PC-9 (cell line): ENCODE results near the gene MR1. TPM values are rescaled to one million over a fixed set of nuclear protein-coding genes. Genes with fewer than 3 reads are reported as not detected.

Source experiments
- BruUV-seq: library from RNA; stranded (reverse); fragments of 400-500 nt; replicated peaks from 2 replicates; lab custom pipeline; 2021; lab: Mats Ljungman, UMichigan
- CTCF ChIA-PET: fragments of 300-600 bp; sonication (Branson Sonifier 250); formaldehyde crosslinking; loops from one replicate; lab custom pipeline; 2022; ENCODE audit warnings: antibody characterized with exemption; lab: Charles Lee
- POLR2A ChIA-PET: fragments of 300-600 bp; sonication (Branson Sonifier 250); formaldehyde crosslinking; loops from one replicate; lab custom pipeline; 2022; ENCODE audit warnings: antibody characterized with exemption; ENCODE audit not compliant: unreplicated experiment; lab: Charles Lee
- DNase-seq, 2 experiments: peaks; one replicate each; pipeline versions ENCODE4 v3.0.0 to v3.0.0-alpha.2; 2015 to 2022; ENCODE audit warnings: mixed read lengths in 1 of 2
- H2AFZ ChIP-seq: fragments of 200-600 bp; sonication (generic); 2 replicates; pipeline ENCODE4 v1.8.1; 2017; ENCODE audit warnings: antibody characterized with exemption
- H3F3A ChIP-seq: fragments of 200-600 bp; sonication (generic); 2 replicates; pipeline ENCODE4 v1.8.1; 2017; ENCODE audit warnings: antibody characterized with exemption, mild to moderate bottlenecking, low read depth; ENCODE audit not compliant: insufficient read depth
- H3K27ac ChIP-seq: fragments of 200-600 bp; sonication (generic); 2 replicates; pipeline ENCODE4 v1.6.1; 2016; ENCODE audit warnings: mixed run types
- H3K27me3 ChIP-seq: fragments of 200-600 bp; sonication (generic); 2 replicates; pipeline ENCODE4 v1.6.1; 2016; ENCODE audit warnings: low read depth, mixed run types; ENCODE audit not compliant: insufficient read depth
- H3K36me3 ChIP-seq: fragments of 200-600 bp; sonication (generic); 2 replicates; pipeline ENCODE4 v1.6.1; 2016; ENCODE audit warnings: low read depth, mixed run types
- H3K4me1 ChIP-seq: fragments of 200-600 bp; sonication (generic); replicated peaks from 2 replicates; pipeline ENCODE4 v1.6.1; 2016; ENCODE audit warnings: mixed run types; ENCODE audit not compliant: insufficient read depth
- H3K4me2 ChIP-seq: fragments of 200-600 bp; sonication (generic); 2 replicates; pipeline ENCODE4 v1.6.1; 2017; ENCODE audit warnings: mixed run types
- H3K4me3 ChIP-seq: fragments of 200-600 bp; sonication (generic); 2 replicates; pipeline ENCODE4 v1.6.1; 2016; ENCODE audit warnings: mixed run types
- H3K79me2 ChIP-seq: fragments of 200-600 bp; sonication (generic); 2 replicates; pipeline ENCODE4 v1.6.1; 2017; ENCODE audit warnings: low read depth, mixed run types
- H3K9me2 ChIP-seq: fragments of 200-600 bp; sonication (generic); 2 replicates; pipeline ENCODE4 v1.8.1; 2017; ENCODE audit warnings: mild to moderate bottlenecking; ENCODE audit not compliant: insufficient read depth
- H3K9me3 ChIP-seq: fragments of 200-600 bp; sonication (generic); 2 replicates; pipeline ENCODE4 v1.8.1; 2016; ENCODE audit warnings: low read depth; ENCODE audit not compliant: insufficient read depth
- H4K20me1 ChIP-seq: fragments of 200-600 bp; sonication (generic); 2 replicates; pipeline ENCODE4 v1.8.1; 2017; ENCODE audit not compliant: insufficient read depth
- EZH2 ChIP-seq: fragments of 200-600 bp; sonication (generic); IDR thresholded peaks from 2 replicates; pipeline ENCODE4 v1.8.0; 2017; ENCODE audit warnings: antibody characterized with exemption, low read depth
- intact Hi-C: fragments of 100-400 bp; cut with micrococcal nuclease; formaldehyde crosslinking; loops from one replicate; pipeline ENCODE4 v1.10.0; 2022; ENCODE audit not compliant: unreplicated experiment
- total RNA-seq: library from RNA; stranded (reverse); gene quantifications from 2 replicates; pipeline ENCODE4 v1.2.3, GENCODE V29; 2021
- TF ChIP-seq, protein P1 (sequence below): fragments of 200-600 bp; sonication (generic); conservative IDR thresholded peaks from 2 replicates; pipeline ENCODE4 v1.6.1; 2017; ENCODE audit warnings: mixed run types, antibody characterized with exemption, mild to moderate bottlenecking, moderate library complexity

Gene MR1
- total RNA-seq, 1 experiment from 2014 or later: 15.5 TPM

DNA sequence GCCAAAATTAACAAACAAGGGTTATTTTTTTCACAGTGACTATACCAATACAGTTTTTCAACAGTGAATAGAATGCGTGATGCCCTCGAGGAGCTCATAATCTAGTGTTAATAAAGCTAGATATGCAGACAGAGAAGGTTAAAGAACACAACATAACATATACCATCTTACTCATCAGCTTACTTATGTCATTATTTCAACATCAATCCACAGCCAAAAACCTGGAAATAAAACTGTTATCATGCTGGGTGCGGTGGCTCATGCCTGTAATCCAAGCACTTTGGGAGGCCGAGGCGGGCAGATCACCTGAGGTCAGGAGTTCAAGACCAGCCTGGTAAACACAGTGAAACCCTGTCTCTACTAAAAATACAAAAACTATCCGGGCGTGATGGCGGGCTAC lies 17.2 kb upstream of the MR1 start:
- H3K9me3 ChIP-seq: no peaks in the 10 kb centered on the region
- no peak overlapping the region for H3K4me3 ChIP-seq
- no peak for DNase-seq
- BruUV-seq: no TSS peak
- no peak overlapping the region for H3K27ac ChIP-seq
- ChIA-PET CTCF (no interaction called here), POLR2A (no interaction called here)
- intact Hi-C loops: no loop called here
- peaks cover 6% of the 10 kb centered on the region; the same call in 1 of the 2 replicates for H3F3A ChIP-seq
- TF ChIP-seq EZH2: no peak
- TF ChIP-seq, protein P1, sequence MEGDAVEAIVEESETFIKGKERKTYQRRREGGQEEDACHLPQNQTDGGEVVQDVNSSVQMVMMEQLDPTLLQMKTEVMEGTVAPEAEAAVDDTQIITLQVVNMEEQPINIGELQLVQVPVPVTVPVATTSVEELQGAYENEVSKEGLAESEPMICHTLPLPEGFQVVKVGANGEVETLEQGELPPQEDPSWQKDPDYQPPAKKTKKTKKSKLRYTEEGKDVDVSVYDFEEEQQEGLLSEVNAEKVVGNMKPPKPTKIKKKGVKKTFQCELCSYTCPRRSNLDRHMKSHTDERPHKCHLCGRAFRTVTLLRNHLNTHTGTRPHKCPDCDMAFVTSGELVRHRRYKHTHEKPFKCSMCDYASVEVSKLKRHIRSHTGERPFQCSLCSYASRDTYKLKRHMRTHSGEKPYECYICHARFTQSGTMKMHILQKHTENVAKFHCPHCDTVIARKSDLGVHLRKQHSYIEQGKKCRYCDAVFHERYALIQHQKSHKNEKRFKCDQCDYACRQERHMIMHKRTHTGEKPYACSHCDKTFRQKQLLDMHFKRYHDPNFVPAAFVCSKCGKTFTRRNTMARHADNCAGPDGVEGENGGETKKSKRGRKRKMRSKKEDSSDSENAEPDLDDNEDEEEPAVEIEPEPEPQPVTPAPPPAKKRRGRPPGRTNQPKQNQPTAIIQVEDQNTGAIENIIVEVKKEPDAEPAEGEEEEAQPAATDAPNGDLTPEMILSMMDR: no peak
- peaks cover 97% of the 10 kb centered on the region for H3K79me2 ChIP-seq
- H3K27me3 ChIP-seq: no peaks in the 10 kb centered on the region
- no peak overlapping the region for H3K4me2 ChIP-seq
- 0 out of 2 replicates have a peak, but pooled peaks cover 6% of the 10 kb centered on the region for H3K36me3 ChIP-seq
- peaks cover 60% of the 10 kb centered on the region for H4K20me1 ChIP-seq
- H2AFZ ChIP-seq: no peak overlapping the region
- H3K4me1 ChIP-seq: peaks cover 15% of the 10 kb centered on the region
- H3K9me2 ChIP-seq: no peaks in the 10 kb centered on the region

DNA sequence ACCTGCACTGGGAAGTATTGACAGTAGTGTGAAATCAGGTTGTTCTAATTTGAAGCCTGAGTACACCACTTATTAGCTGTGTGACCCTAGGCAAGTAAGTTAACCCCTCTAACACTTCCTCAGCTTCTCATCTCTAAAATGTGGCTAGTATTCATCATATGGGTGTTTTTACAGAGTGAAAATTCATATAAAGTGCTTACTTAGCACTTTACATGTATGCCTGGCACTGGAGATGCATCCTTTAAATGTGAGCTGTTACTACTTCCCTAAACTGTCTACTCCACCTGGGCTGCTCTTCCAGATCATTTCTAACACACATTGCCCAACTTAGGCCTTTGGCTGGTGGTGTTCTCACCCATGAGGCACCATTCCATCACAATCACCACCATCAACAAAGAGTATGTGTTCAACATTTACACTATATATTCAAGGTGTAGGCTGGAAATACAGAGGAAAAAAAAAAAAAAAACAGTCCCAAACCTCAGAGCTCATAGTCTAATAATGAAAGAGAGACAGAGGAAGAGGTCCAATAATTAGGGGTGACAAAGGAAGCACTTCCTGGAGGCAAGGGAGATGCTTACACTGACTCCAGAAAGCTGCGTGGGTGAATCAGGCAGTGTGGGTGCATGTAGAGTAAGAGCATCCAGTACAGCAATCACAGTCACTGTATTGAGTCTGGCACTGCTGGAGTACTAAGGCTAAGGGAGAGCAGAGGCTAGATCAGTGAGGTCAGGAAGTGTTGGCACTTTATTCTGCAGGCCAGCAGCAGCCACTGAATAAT lies 14.7 kb upstream of the MR1 start:
- peaks cover 51% of the 10 kb centered on the region for H4K20me1 ChIP-seq
- ChIA-PET CTCF (interaction anchor here (0.6 kb wide), 1 partner anchor 67 kb away, joined by 8 read pairs; no protein-coding TSS in a partner anchor), POLR2A (interaction anchor here (0.6 to 0.8 kb wide), 2 partner anchors 1033 to 1171 kb away, joined by 5 to 11 read pairs; no protein-coding TSS in a partner anchor)
- no peak for TF ChIP-seq EZH2
- TF ChIP-seq, protein P1: no peak
- peaks cover 8% of the 10 kb centered on the region; the same call in 1 of the 2 replicates for H3F3A ChIP-seq
- H3K9me3 ChIP-seq: no peaks in the 10 kb centered on the region
- no peak overlapping the region for H2AFZ ChIP-seq
- intact Hi-C loops: no loop called here
- H3K4me3 ChIP-seq: no peak overlapping the region
- 0 out of 2 replicates have a peak, but pooled peaks cover 5% of the 10 kb centered on the region for H3K36me3 ChIP-seq
- DNase-seq: no peak
- no peaks in the 10 kb centered on the region for H3K27me3 ChIP-seq
- no peak overlapping the region for H3K27ac ChIP-seq
- no peaks in the 10 kb centered on the region for H3K9me2 ChIP-seq
- 0 out of 2 replicates have a peak overlapping the region, but pooled peaks have one; percentile 9 for H3K4me2 ChIP-seq
- peaks cover 81% of the 10 kb centered on the region for H3K79me2 ChIP-seq
- H3K4me1 ChIP-seq: peaks cover 18% of the 10 kb centered on the region
- TSS peak; percentile 1 for BruUV-seq

DNA sequence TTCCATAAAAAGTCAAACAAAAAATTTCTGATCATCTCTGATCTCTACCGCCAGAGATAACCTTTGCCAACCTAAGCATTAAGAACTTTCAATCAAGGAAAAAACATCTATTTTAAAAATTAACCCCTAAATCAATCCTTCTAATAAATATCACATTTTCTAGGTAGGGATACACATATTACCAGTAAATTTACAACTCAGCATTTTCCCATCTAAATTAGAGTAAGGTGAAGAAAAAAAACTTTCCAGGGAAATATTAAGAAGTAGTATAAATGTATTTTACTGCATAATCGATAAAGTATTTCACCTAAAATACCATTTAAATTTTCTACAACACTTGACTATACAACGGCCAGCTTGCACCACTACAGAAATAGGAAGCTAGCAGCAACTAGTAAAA lies 12.6 kb upstream of the MR1 start:
- ChIA-PET CTCF (interaction anchor here (1.1 to 1.3 kb wide), 2 partner anchors 139 to 144 kb away, joined by 4 to 12 read pairs; no protein-coding TSS in a partner anchor), POLR2A (no interaction called here)
- H3F3A ChIP-seq: peaks cover 8% of the 10 kb centered on the region; the same call in 1 of the 2 replicates
- DNase-seq: no peak
- H3K27me3 ChIP-seq: no peaks in the 10 kb centered on the region
- peaks cover 60% of the 10 kb centered on the region for H3K79me2 ChIP-seq
- TF ChIP-seq, protein P1: no peak
- TF ChIP-seq EZH2: no peak
- H3K4me2 ChIP-seq: peak overlapping the region; percentile 83
- no peaks in the 10 kb centered on the region for H3K9me2 ChIP-seq
- H4K20me1 ChIP-seq: peaks cover 36% of the 10 kb centered on the region
- intact Hi-C loops: loop anchor here (5.0 kb wide), 2 partner anchors 129 to 136 kb away; no protein-coding TSS in a partner anchor
- no peak overlapping the region for H2AFZ ChIP-seq
- peak overlapping the region; percentile 62 for H3K27ac ChIP-seq
- H3K4me1 ChIP-seq: peaks cover 18% of the 10 kb centered on the region
- no TSS peak for BruUV-seq
- peak overlapping the region; percentile 63 for H3K4me3 ChIP-seq
- no peaks in the 10 kb centered on the region for H3K9me3 ChIP-seq
- H3K36me3 ChIP-seq: 0 out of 2 replicates have a peak, but pooled peaks cover 5% of the 10 kb centered on the region
